GM12878 (cell line): ENCODE results near the gene LHB. TPM values are rescaled to one million over a fixed set of nuclear protein-coding genes. Genes with fewer than 3 reads are reported as not detected.

Source experiments
- ATAC-seq: fragments of 200-7000 bp; cut with Tn5 transposase; 3 replicates; pipeline ENCODE4 v1.9.1; 2020; ENCODE audit warnings: mild to moderate bottlenecking, moderate library complexity
- BruUV-seq: library from RNA; stranded (reverse); fragments of 400-500 nt; replicated peaks from 2 replicates; lab custom pipeline; 2021; lab: Mats Ljungman, UMichigan
- CTCF ChIA-PET: fragments of 300-600 bp; sonication (Branson Sonifier 250); formaldehyde crosslinking; extraction: SDS; loops from one replicate; lab custom pipeline; 2021; ENCODE audit warnings: inconsistent platforms; lab: Yijun Ruan, JAX
- POLR2A ChIA-PET: fragments of 350-600 bp; formaldehyde crosslinking; extraction: SDS; loops from one replicate; lab custom pipeline; 2021; ENCODE audit warnings: inconsistent platforms; lab: Charles Lee
- RAD21 ChIA-PET: fragments of 300-600 bp; sonication (Branson Sonifier 250); formaldehyde crosslinking; loops from one replicate; lab custom pipeline; 2023; ENCODE audit warnings: antibody characterized with exemption; ENCODE audit not compliant: unreplicated experiment; lab: Charles Lee
- SMC1A ChIA-PET: fragments of 300-600 bp; sonication (Branson Sonifier 250); formaldehyde crosslinking; loops from one replicate; lab custom pipeline; 2023; ENCODE audit not compliant: unreplicated experiment, uncharacterized antibody; lab: Charles Lee
- DNase-seq: peaks from one replicate; pipeline ENCODE4 v3.0.0-alpha.2; 2011; ENCODE audit warnings: low read depth, low spot score
- FAIRE-seq: peaks from 3 replicates; lab custom pipeline; 2011; peaks lifted over from hg19 to GRCh38; lab: Jason Lieb, UNC
- H2AFZ ChIP-seq: 2 replicates; pipeline ENCODE4 v1.6.0; 2011; ENCODE audit warnings: low read depth, low read length, control low read depth; ENCODE audit not compliant: control insufficient read depth
- H3K27ac ChIP-seq: 2 replicates; pipeline ENCODE4 v1.5.1; 2011; ENCODE audit warnings: control low read depth; ENCODE audit not compliant: control insufficient read depth, insufficient read depth
- H3K27me3 ChIP-seq, 2 experiments: replicated peaks in 1 of 2; 2 replicates each; pipeline versions ENCODE4 v1.6.0 to v1.6.1; 2011; ENCODE audit warnings: low read length in 1 of 2; ENCODE audit not compliant: control insufficient read depth in 2 of 2, insufficient read depth in 2 of 2
- H3K36me3 ChIP-seq, 2 experiments: 2 replicates each; pipeline ENCODE4 v1.5.1; 2011; ENCODE audit warnings: low read length in 1 of 2; ENCODE audit not compliant: control insufficient read depth in 2 of 2, insufficient read depth in 2 of 2
- H3K4me1 ChIP-seq: 2 replicates; pipeline ENCODE4 v1.6.1; 2011; ENCODE audit warnings: mild to moderate bottlenecking, low read length, moderate library complexity, mixed read lengths; ENCODE audit not compliant: control insufficient read depth, insufficient read depth
- H3K4me2 ChIP-seq: 2 replicates; pipeline ENCODE4 v1.6.0; 2011; ENCODE audit warnings: control low read depth; ENCODE audit not compliant: control insufficient read depth, insufficient read depth
- H3K4me3 ChIP-seq: fragments of 200-600 bp; sonication (generic); 2 replicates; pipeline ENCODE4 v1.5.1; 2016
- H3K79me2 ChIP-seq: 2 replicates; pipeline ENCODE4 v1.6.0; 2011; ENCODE audit warnings: low read length; ENCODE audit not compliant: control insufficient read depth, insufficient read depth
- H3K9ac ChIP-seq: 2 replicates; pipeline ENCODE4 v1.8.0; 2011; ENCODE audit warnings: low read length, control low read depth, mixed read lengths; ENCODE audit not compliant: control insufficient read depth, insufficient read depth
- H3K9me3 ChIP-seq: replicated peaks from 3 replicates; pipeline ENCODE4 v1.5.1; 2011; ENCODE audit warnings: mild to moderate bottlenecking, low read length; ENCODE audit not compliant: control insufficient read depth, insufficient read depth
- H4K20me1 ChIP-seq: 2 replicates; pipeline ENCODE4 v1.6.0; 2011; ENCODE audit not compliant: control insufficient read depth, insufficient read depth
- ESRRA ChIP-seq: IDR thresholded peaks from 2 replicates; pipeline ENCODE4 v1.6.1; 2012; ENCODE audit warnings: mild to moderate bottlenecking, low read length, improper control_type of control experiment
- NR2F1 ChIP-seq: fragments of 450-650 bp; conservative IDR thresholded peaks from 2 replicates; pipeline ENCODE4 v1.6.1; 2017; ENCODE audit warnings: mild to moderate bottlenecking
- PRDM15 ChIP-seq: fragments of 450-650 bp; formaldehyde crosslinking; IDR thresholded peaks from 2 replicates; pipeline ENCODE4 v1.4.0; 2020; ENCODE audit warnings: mild to moderate bottlenecking, moderate library complexity
- YY1 ChIP-seq: IDR thresholded peaks from 2 replicates; pipeline ENCODE4 v1.6.1; 2011; ENCODE audit warnings: low read depth, mild to moderate bottlenecking, low read length
- WGBS: methylation state at CpG from one replicate; pipeline ENCODE4 v1.1.6; 2016; ENCODE audit warnings: low lambda C conversion rate; ENCODE audit not compliant: insufficient replicate concordance, insufficient coverage; ENCODE audit errors: missing lambda C conversion rate; 5-methylcytosine and 5-hydroxymethylcytosine counted together
- in situ Hi-C: fragments of 300-500 bp; cut with MboI; formaldehyde crosslinking; loops from 9 replicates; pipeline ENCODE4 v1.14.3; 2018; ENCODE audit warnings: mixed read lengths
- intact Hi-C: fragments of 100-400 bp; cut with micrococcal nuclease; formaldehyde crosslinking; loops from one replicate; pipeline ENCODE4 v1.14.2; 2022; ENCODE audit not compliant: unreplicated experiment
- polyA plus RNA-seq, 11 experiments: library from polyadenylated mRNA; depleted of rRNA in 4 of 11; unstranded in 6 of 11; stranded (reverse) in 5 of 11; fragments of >200 nt; fragmentation: Nextera tagmentation in 4 of 11; fragmentation: Illumina TruSeq in 1 of 11; extraction: Ambion mirVana in 4 of 11; extraction: Trizol in 1 of 11; gene quantifications; 1 replicate in 1 of 11; 2 replicates in 10 of 11; pipeline versions ENCODE4 v1.2.1 to v1.2.3, GENCODE V29; 2011 to 2016; ENCODE audit warnings: inconsistent platforms in 2 of 11, missing spikeins in 2 of 11, low read depth in 1 of 11
- total RNA-seq, 4 experiments: library from RNA; depleted of rRNA in 3 of 4; stranded (reverse); fragments of >200 nt in 3 of 4; fragmentation: Illumina TruSeq in 1 of 4; extraction: Trizol in 1 of 4; gene quantifications; 2 replicates each; pipeline versions ENCODE4 v1.2.1 to v1.2.3, GENCODE V29; 2013 to 2021
- TF ChIP-seq, protein P1 (sequence below): fragments of 450-650 bp; IDR thresholded peaks from 2 replicates; pipeline ENCODE4 v1.6.1; 2017; ENCODE audit warnings: low read depth, mild to moderate bottlenecking, moderate library complexity

LHB gene
- total and polyA plus RNA-seq, 10 of the 15 experiments (the other 5 are each of a cell fraction or from before 2014, with no cell fraction given), result 0.20 to 0.72 (median 0.46) TPM; not detected in 5

- intact Hi-C loops, result loop anchor here (10.0 kb wide), 1 partner anchor 334 kb away; the partner anchor contains the start of gene DBP
- POLR2A ChIA-PET, result interaction anchor here (4.0 kb wide), 1 partner anchor 94 kb away, joined by 53 read pairs; the partner anchor contains the start of gene PPP1R15A
- TF ChIP-seq, protein P1, sequence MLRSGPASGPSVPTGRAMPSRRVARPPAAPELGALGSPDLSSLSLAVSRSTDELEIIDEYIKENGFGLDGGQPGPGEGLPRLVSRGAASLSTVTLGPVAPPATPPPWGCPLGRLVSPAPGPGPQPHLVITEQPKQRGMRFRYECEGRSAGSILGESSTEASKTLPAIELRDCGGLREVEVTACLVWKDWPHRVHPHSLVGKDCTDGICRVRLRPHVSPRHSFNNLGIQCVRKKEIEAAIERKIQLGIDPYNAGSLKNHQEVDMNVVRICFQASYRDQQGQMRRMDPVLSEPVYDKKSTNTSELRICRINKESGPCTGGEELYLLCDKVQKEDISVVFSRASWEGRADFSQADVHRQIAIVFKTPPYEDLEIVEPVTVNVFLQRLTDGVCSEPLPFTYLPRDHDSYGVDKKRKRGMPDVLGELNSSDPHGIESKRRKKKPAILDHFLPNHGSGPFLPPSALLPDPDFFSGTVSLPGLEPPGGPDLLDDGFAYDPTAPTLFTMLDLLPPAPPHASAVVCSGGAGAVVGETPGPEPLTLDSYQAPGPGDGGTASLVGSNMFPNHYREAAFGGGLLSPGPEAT, result no peak
- no peak for TF ChIP-seq NR2F1
- no peak for TF ChIP-seq YY1
- TF ChIP-seq PRDM15 (CRISPR knock-in tag), result no peak
- no peak for TF ChIP-seq ESRRA
- TF ChIP-seq, all 136 proteins: peak for 0
- H4K20me1 ChIP-seq, result no peaks in the 10 kb centered on the region
- no peak overlapping the region for H3K4me3 ChIP-seq
- WGBS, result 98% methylated on average over 15 of the region's 15 CpGs
- DNase-seq (no peak), ATAC-seq (no peak), FAIRE-seq (no peak)
- no peak overlapping the region for H3K4me2 ChIP-seq
- no peaks in the 10 kb centered on the region for H3K27me3 ChIP-seq
- H2AFZ ChIP-seq, result no peak overlapping the region
- no TSS peak for BruUV-seq
- in situ Hi-C loops, result no loop called here
- peaks cover 5 to 36% of the 10 kb centered on the region in 2 experiments for H3K36me3 ChIP-seq
- no peaks in the 10 kb centered on the region for H3K9me3 ChIP-seq
- H3K79me2 ChIP-seq, result peaks cover 30% of the 10 kb centered on the region
- H3K4me1 ChIP-seq, result peaks cover 26% of the 10 kb centered on the region
- ChIA-PET SMC1A (interaction anchor here (1.9 to 2.9 kb wide), 2 partner anchors 9 to 95 kb away, joined by 9 to 12 read pairs; no protein-coding TSS in a partner anchor), CTCF (interaction anchor here (2.8 to 6.1 kb wide), 3 partner anchors 124 to 173 kb away, joined by 18 to 113 read pairs (median 31); no protein-coding TSS in a partner anchor), RAD21 (interaction anchor here (1.0 kb wide), 1 partner anchor 58 kb away, joined by 3 read pairs; no protein-coding TSS in a partner anchor)
- H3K9ac ChIP-seq, result no peak overlapping the region
- H3K27ac ChIP-seq, result no peak overlapping the region
Observed at GRCh38 chr19:48968813-48969218, 48.1 kb downstream of the LHB start.
